GM21381 (cell line): Measurements from ENCODE around the gene KCNQ1.

ENCODE experiments used
- ATAC-seq: cut with Tn5 transposase; IDR thresholded peaks from one replicate; pipeline ENCODE4 v1.9.1; 2021; ENCODE audit warnings: mild to moderate bottlenecking, moderate library complexity; ENCODE audit not compliant: unreplicated experiment

The KCNQ1 gene

DNA sequence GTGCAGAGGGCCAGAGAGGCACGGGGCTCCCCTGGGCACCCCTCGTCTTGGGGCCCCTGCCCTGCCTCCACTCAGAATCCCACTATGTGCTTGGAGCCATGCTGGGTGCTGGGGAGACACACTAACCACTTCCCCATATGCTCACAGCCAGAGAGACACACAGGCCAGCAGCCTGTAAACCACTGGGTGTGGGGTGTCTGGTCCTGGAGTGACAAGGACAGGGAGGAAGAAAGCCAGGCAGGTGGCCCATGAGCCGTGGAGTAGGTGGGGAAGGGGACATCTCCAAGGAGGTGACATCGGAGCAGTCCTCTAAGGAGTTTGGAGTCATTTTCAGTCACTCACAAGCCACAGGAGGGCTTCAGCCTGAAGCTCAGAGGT lies 381.9 kb downstream of the KCNQ1 start:
- ATAC-seq = no peak

DNA sequence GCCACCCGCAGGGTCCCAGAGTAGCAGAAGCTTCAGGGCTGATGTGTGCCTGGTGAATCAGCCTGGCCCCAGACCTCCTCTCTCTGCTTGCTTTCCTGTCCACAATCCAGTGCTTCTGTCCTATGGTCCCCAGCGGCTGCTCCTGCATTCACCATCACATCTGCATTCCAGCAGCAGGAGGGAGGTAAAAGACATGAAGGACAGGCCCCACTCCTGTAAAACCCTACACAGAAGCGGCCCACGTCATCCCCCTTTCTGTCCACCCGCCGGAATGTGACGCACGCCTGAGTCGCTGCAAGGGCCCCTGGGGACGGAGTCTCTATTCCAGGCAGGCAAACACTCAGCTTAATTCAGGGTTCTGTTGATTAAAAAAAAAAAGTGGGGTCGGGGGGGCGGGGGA lies 382.4 kb downstream of the KCNQ1 start:
- ATAC-seq = no peak

DNA sequence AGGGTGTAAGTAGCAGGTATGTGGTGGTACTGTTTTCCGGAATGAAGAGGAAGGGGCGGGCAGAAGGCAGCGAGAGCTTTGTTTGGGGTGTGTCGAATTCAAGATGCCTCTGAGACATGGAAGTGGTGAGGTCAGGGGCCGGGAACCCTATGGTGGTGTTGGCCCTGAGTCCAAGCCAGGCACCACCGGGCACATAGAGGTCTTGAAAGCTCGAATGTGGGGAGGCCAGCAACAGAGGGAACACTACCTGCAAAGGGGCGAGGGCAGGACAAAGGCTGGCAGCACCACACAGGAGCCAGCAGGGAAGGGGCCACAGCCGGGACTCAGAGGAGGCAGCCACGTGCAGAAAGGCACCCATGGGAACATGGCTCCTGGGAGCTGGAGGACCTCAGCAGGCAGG lies 383.0 kb downstream of the KCNQ1 start:
- ATAC-seq = no peak

DNA sequence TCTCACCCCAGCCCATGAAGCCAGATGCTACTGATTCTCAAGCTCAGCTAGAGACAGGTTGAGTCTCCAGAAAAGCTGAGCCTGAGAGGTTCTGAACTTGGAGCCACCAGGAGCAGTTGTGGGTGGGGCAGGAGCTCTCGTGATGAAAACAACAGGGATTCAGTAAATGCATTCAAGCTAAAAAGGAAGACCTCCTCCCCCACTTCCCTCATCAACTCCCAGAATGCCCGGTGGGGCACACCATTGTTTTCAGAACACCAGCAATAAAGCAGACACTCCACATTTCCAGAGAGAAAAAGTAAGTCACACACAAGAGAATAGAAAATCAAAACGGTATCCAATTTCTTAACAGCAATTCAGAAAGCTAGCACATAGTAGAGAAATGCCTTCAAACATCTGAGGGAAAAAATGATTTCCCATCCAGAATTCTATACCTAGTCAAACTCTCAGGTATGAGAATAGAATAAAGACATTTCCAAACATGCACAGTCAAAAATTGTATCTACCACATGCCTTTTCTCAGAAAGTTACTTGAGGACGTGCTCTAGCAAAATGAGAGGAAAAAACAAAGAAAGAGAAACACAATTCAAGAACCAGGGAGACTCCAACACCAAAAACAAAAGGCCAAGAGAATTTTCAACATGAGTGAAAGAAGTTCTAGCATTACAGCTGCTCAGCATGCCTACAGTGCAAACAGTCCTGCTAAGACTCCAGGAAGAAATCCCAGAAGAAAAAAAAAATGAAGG lies 383.9 kb downstream of the KCNQ1 start:
- ATAC-seq = no peak

DNA sequence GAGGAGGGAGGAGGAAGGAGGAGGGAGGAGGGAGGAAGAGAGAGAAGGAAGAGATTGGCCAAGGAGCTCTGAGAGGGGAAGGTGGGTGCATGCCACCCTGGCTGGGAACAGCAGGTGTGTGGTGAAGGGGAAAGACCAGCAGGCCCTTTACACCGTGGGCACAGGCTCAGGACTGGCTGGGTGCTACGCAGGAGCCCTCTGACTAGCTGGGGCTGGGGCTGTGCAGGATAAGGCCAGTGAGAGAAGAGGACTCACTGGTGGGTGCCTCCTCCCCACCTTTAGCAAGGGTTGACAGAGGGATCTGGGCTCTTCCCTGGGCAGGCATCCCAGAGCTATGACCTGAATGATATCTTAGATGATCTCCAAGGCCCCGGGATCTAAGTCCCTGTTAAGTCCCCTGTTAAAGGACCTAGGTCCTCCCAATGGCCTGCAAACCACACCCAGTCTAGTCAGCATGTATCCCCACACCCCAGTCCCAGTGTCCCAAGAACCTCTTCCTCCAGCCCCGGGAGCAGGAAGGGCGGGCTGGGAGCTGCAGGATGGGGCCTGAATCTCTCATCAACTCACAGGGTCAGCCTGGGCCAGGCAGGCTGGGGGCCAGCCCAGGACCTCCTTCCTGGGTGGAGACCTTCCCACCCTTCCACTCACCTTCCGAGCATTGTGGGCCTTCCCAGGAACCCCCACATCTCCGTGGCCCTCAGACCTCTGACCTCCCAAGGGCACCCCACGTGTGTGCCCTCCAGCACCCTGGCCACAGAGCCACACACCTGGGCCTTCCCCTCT lies 385.4 kb downstream of the KCNQ1 start:
- ATAC-seq = no peak

DNA sequence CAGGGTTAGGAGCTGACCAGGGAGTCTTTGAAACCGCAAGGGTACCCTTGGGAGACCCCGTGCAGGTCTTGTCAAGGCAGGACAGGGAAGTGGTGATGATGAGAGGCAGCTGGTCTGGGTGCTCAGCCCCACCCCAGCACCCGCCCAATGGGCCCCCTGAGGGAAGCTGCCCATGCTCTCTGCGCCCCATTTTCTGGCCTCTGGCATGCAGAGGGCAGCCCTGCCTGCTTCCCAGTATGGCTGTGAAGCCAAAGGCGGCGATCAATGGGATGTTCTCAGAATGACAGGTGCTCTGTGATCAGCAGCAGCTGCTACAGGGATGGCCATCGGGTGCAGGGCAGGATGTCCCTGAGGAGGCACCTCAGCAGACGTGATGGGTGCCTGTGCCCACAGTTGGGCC lies 386.1 kb downstream of the KCNQ1 start:
- no peak for ATAC-seq

DNA sequence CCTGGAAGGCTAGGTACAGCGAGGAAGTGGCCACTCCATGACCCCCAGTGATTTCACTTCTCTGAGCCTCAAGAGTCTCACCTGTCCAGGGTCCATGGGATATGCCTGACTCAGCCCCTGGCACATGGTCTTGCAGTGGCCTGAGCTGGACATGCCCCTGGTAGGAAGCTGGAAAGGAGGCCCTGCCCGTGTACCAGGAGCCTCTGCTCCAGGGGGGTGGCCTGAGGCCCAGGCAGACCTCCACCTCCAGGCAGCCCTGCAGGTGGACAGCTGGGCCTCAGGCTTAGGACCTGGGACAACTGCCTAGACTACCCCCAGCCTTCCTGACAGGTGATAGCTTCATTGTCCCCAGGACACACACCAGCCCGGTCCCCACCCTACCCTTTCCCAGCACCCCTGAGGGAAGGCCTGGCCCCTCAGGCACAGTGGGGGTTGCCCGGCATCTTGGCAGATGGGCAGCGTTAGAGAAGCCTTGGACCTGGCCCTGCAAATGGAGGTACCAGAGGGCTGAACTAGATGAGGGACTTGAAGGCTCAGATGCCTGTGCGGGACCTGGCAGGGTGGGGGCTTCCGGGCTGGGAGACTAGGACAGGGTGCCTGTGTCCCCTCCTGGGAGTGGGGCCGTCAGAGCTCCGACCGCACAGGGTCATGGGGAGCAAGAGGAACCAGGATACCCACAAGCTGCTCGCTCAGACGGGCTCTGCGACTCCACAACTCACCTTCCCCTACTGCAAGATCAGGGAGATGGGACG lies 387.1 kb downstream of the KCNQ1 start:
- ATAC-seq = no peak

DNA sequence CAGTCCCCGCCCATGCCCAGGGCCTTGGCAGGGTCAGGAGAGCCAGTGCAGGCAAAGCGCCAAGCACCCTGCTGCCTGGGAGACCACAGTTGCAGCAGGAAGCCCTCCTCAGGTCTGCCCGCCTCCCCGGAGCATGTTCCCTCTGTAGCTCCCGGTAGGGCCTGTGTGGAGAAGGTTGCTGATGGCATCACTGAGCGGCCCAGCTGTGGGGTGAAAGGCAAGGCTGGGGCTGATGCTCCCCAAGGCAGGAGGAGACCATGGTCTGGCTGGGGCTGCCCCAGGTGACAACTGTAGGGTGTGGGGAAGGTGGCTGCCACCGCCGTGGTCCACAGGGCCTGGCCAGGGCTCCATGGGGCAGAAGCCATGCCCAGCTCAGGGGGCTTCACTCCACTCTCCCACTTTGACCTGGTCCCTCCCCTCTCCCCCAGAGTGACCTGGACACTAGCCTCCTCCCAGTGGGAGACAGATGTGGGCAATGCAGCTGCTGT lies 387.8 kb downstream of the KCNQ1 start:
- no peak for ATAC-seq

DNA sequence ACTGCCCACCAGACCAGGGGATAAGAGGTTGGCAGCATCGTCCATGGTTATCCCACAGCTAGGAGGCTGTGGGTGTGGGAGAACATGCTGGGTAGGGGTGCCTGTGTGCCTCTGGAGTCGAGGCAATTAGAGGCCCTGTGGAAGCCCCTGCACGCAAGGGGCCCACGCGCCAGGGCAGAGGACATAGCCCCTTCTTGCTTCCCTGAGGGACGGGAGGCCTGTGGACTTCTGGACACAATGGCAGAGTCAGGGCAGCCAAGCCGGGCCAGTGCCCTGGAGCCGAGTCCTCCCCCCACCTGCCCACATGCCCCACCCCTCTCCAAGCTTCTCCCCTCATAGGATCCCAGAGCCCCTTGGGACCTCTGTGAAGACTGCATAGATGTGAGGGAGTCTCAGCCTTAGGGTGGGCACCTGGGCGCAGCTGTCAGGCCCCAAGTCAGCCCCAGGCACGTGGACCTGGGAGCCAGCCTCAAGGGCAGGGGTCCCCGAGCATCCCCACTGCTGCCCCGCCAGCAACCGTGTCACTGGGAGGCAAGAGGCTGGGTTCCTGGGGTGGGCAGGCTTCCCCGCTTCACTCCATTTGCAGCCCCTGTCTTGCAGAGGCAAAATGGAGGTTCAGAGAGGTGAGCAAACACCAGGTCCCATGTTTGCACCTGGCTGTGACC lies 388.4 kb downstream of the KCNQ1 start:
- no peak for ATAC-seq

DNA sequence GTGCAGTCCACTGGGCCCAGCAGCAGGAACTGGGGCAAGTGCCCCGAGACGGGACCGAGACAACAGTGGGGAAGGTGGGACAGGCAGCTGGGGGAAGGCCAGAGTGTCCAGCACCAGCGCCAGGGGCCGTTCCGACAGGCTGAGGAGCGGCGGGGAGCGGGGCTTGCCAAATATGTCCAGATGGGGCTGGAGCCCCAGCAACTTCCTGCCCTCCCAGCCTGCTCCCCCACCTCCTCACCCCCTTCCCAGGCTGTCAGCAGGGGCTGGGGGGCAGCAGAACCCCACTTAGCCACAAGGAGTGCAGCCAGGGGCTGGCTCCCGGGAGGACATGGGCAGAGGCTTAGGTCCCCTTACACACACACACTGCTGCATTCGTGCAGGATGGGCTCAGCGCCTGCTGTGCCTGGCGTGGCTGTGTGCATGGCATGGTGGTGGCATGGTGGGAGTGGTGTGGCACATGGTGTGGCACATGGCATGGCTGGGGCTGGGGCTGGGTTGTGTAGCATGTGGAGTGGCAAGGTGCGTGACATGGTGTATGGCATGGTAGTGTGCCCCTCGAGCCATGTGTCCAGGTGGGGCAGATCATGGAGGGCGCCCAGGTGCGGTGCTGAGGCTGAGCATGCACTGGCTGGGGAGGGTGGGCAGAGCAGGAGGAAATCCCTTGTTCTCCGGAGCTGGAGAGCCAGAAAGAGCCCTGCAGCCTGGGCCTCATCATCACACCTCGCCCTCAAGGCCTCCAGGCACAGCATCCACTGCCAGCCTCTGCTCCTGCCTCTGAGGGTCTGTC lies 389.1 kb downstream of the KCNQ1 start:
- no peak for ATAC-seq

DNA sequence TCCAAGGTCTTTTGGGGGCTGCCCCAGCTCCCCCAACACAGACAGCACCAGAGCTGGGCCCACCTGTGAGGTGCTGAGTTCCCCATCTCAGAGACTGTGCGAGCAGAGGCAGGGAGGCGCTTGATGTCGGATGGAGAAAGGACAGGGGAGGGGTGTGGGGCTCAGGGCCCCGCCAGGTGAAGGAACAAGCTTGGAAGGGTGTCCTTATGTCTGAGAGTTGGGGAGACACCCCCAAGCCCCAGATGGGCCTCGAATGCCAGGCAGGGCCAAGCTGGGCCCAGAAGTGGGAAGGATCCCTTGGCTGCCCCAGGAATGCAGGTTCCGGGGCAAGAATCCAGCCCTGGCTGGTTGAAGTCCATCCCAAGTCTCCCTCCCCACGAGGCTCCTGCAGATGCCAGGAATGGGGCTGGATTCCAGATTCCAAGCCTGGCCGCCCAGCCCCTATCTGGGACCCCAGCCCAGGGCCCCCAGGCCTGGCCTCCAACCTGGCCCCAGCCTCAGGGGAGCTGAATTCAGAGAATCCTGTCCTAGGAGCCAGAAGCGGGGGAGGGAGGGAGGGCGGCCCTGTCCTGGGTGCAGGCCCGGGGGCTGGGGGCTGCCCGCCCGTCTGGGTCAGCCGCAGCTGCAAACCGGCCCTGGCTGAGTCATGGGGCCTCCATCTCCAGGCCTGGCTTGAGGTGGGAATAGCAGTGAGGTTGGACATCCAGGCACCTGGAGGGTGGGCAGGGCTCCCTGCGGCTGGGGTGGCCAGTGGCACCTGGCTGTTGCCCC lies 389.9 kb downstream of the KCNQ1 start:
- ATAC-seq = no peak

DNA sequence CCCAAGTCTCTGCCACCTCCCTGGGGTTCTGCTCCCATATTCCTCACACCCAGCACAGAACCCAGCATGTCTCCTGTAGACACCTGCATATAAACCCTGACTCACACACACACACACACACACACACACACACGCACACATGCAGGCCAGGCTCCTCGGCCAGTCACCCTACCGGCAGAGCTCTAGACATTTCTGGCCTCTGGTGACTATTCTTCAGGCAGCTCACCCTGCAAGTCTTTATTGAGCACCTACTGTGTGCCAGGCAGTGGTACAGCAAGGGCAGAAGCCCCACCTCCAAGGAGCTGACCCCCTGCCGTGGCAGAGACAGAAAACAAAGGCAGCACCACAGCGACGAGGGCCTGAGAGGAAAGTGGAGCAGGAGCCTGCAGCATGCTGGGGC lies 390.5 kb downstream of the KCNQ1 start:
- no peak for ATAC-seq

DNA sequence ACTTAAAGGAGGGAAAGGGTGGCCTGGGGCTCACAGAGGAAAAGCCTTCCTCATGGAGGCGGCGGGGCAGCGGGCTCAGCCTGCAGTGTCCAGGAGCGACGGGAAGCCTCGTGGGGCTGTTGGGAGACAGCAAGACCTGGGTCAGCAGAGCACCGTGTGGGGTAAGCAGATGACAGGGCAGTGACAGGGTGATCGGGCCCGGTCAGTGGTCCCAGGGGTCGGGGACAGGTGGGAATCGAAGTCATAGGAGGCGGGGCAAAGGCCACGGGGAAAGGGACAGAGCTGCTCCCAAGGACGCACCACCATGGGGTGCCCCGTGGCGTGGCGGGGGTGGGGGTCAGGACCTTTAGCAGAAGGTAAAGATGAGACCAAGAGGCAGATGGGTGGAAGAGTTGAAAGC lies 390.9 kb downstream of the KCNQ1 start:
- ATAC-seq = no peak

DNA sequence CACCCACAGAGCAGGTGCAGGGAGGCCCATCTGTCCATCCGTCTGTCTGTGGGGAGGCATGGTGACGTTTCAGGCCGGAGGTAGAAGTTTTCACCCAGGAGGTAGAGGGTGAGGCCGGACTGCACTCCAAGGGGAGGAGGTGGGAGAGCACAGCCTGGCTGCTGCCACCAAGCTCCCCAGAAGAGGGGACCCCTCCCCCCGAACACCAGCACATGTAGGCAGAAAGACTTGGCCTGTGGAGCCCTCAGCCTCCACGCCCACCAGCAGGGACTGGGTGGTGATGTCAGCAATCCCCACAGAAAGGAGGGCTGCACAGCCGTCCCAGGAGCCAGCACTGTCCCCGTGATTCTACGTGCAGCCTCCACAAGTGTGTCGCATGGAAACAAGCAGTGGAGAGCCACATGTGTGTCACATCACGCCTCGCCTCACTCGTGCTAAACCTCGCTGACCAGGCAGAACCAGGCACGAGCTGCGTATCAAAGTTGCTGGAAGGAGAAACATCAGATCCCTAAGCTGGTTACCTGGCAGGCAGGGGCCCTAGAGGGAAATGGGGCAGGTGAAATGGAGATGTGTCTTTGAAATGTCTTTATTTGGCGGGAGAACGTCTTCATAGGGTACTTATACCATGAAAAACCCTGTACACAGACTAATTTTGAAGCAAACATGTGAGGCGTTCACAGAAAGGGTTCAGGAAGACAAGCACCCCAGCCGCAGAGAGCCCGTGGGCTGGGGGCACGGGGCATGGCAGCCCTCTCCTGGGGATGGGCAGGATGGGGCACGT lies 391.7 kb downstream of the KCNQ1 start:
- no peak for ATAC-seq

DNA sequence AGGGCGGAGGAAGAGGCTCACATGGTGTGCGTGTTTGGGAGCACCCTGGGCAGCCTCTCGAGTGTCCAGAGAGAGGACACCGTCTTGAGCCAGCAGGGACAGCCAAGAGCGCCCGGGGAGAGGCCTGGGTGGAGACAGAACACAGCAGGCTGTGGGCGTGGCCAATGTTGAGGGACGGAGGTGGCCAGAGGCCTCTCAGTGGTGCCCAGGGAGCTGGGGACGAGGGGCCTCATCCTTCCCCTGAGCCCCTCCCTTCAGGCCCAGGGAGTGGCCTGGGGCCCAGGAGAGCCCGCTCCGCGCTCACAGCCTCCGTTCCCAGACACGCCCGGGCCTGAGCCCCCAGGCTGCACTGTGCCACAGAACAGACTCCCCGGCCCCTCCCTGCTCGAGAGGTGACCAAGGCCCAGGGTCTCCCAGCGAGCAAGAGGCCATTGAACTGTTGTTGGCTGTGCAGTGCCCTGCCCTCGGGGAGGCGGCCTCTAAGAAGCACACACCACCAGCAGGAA lies 392.3 kb downstream of the KCNQ1 start:
- ATAC-seq = no peak

DNA sequence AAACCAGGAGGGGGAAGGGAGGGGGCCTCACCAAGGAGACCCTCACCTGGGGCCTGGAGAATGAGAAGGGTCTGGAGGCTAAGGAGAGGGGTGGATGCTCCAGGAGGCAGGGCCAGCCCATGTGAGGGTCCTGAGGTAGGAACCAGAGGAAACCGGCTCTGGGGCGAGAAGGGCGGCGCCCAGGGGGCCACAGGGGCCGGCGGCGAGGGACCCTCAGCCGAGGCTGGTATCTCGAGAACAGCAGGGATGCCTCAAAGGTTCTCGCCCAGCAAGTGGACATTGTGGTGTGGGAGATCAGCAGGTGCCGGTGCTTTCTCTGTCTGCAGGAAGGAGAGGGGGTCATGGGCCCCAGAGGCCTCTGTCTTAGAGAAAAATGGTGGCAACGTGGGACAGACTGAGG lies 392.8 kb downstream of the KCNQ1 start:
- ATAC-seq = no peak

DNA sequence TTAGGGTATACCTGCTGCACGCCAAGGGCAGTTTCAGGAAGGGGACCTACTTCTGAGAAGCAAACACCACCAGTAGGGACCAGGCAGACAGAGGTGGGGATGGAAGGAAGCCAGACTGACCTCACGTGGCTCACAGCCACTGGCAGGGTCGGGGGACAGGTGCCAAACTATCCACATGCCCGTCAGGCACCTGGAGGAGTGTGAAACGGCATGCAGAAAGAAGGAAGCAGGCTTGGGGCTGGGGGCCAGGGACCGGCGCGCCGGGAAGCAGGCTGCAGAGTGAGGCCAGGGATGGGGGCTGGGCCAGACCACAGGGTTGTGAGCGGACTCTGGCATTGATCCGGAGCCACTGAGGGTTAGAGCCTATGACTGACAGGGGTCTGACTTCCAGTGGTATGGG lies 393.3 kb downstream of the KCNQ1 start:
- ATAC-seq = no peak

DNA sequence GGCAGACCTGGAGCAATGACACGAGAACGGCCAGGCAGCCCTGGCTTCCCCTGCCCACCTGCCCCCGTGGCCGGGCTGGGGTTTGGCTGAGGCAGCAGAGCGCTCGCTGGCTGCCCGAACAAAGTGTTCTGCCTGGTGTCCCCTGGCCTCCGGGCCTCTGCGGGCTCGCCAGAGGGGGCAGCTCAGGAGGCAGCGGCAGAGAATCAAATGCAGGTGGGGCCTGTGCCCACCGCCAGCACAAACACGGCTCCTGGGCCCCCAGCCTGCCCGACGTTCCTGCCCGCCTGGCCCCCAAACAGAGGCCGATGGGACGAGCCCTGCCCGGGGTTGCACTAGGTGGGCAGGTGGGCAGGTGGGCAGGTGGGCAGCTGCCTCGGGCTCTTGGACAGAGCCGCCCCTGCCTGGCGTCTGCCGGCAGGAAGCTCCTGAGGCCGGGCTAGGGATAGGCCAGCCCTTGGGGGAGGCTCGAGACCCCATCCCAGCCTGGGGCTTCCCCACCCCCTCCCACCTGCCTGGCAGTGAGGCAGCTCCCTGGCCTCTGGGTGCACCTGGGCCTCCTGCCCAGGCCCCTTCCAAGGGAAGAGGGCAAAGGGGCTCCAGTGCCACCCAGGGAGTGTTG lies 394.0 kb downstream of the KCNQ1 start:
- no peak for ATAC-seq
